Small intestine (tissue), 7 donors: Measurements from ENCODE around the gene LRRC7. TPM values are rescaled to one million over a fixed set of nuclear protein-coding genes. Genes with fewer than 3 reads are reported as not detected.
A peak's percentile ranks its signal among the peaks of the same experiment; 100 is the strongest.

ENCODE experiments used
- DNase-seq, 2 donors: peaks; one replicate each; pipeline versions ENCODE4 v3.0.0 to v3.0.0-alpha.2; 2013
- FAIRE-seq: peaks from 2 replicates; lab custom pipeline; 2012; peaks lifted over from hg19 to GRCh38; lab: Jason Lieb, UNC
- H3K27ac ChIP-seq, 3 donors: one replicate each; pipeline ENCODE4 v1.5.1; 2013; ENCODE audit warnings: low read length in 2 of 3, mild to moderate bottlenecking in 2 of 3, control low read depth in 1 of 3, inconsistent platforms in 1 of 3, low read depth in 1 of 3, moderate library complexity in 1 of 3
- H3K27me3 ChIP-seq, 3 donors: one replicate each; pipeline ENCODE4 v1.6.1; 2013; ENCODE audit warnings: low read length in 3 of 3, inconsistent platforms in 1 of 3; ENCODE audit not compliant: control insufficient read depth in 3 of 3, insufficient read depth in 3 of 3
- H3K36me3 ChIP-seq, 3 donors: one replicate each; pipeline ENCODE4 v1.6.1; 2013; ENCODE audit warnings: low read length in 3 of 3, inconsistent platforms in 1 of 3, low read depth in 1 of 3, mild to moderate bottlenecking in 1 of 3, moderate library complexity in 1 of 3; ENCODE audit not compliant: control insufficient read depth in 3 of 3, insufficient read depth in 2 of 3
- H3K4me1 ChIP-seq, 3 donors: one replicate each; pipeline ENCODE4 v1.6.1; 2013; ENCODE audit warnings: low read length in 2 of 3, inconsistent platforms in 1 of 3, low read depth in 1 of 3, mild to moderate bottlenecking in 1 of 3, moderate library complexity in 1 of 3; ENCODE audit not compliant: control insufficient read depth in 3 of 3, insufficient read depth in 2 of 3
- H3K4me3 ChIP-seq, 3 donors: one replicate each; pipeline ENCODE4 v1.5.1; 2013; ENCODE audit warnings: low read length in 3 of 3, control low read depth in 1 of 3, inconsistent platforms in 1 of 3, low read depth in 1 of 3, mild to moderate bottlenecking in 1 of 3, moderate library complexity in 1 of 3
- H3K9me3 ChIP-seq, 2 donors: one replicate each; pipeline ENCODE4 v1.6.1; 2013; ENCODE audit warnings: low read depth in 1 of 2, low read length in 1 of 2; ENCODE audit not compliant: control insufficient read depth in 2 of 2, insufficient read depth in 1 of 2
- WGBS, 3 donors: extraction: QIAGEN DNeasy Blood & Tissue Kit; methylation state at CpG; one replicate each; pipeline ENCODE4 v1.1.7; 2013; 5-methylcytosine and 5-hydroxymethylcytosine counted together
- polyA plus RNA-seq, 4 donors: library from polyadenylated mRNA; stranded (reverse) in 3 of 4; unstranded in 1 of 4; fragments of 200-250 nt in 3 of 4; fragments of 120-200 nt in 1 of 4; gene quantifications; one replicate each; pipeline versions ENCODE4 v1.2.1 to v1.2.3, GENCODE V29; 2013
- donor health status: healthy with polysubstance abuse.
- donor health status: control.
- donor health status: control.
- donor health status: Bipolar disorder and iron deficiency.
- donor health status: healthy.

The LRRC7 gene
- polyA plus RNA-seq, 4 donors, result 0.33 to 2.2 TPM; not detected in 2

GRCh38 chr1:69569576-69570328 is 2.0 kb downstream of the LRRC7 start:
- Histone ChIP-seq H3K9me3 (no peaks in the 10 kb centered on the region), H3K4me3 (peak overlapping the region in 1 of 3 donors; percentile 40), H3K27ac (no peak overlapping the region), H3K36me3 (no peaks in the 10 kb centered on the region), H3K27me3 (peaks cover 2 to 47% (median 13%) of the 10 kb centered on the region in 3 donors), H3K4me1 (peaks cover 0 to 7% (median 3%) of the 10 kb centered on the region in 3 donors)
- FAIRE-seq (no peak), DNase-seq (peak in 1 of 2 donors; percentile 3)
- WGBS, 3 donors, result 5 to 11% (median 6%) methylated on average over 26 of the region's 26 CpGs

DNA sequence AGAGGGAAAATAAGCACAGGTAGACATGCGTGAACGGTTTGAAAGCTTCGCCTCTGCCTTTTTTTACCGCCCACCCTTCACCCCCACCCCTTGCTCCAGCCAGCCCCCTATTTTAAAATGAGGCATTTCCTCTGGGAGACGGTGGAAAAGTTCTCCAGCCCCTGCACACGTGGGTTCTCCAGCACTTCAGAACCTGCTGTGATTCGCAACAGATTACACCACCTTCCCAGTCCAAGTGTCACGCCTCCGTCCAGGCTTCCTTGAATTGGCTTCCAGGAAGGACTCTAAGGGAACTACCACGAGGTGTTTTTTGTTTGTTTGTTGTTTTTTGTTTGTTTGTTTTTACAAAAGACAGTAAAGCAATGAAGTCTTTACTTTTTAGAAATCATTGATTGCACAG is 2.6 kb downstream of the LRRC7 start:
- no peaks in the 10 kb centered on the region for H3K36me3 ChIP-seq
- DNase-seq (no peak), FAIRE-seq (no peak)
- peaks cover 2 to 47% (median 13%) of the 10 kb centered on the region in 3 donors for H3K27me3 ChIP-seq
- peak overlapping the region in 1 of 3 donors; percentile 40 for H3K4me3 ChIP-seq
- H3K9me3 ChIP-seq, result no peaks in the 10 kb centered on the region
- 14 to 37% (median 29%) methylated on average over 10 of the region's 10 CpGs for WGBS, 3 donors
- no peak overlapping the region for H3K27ac ChIP-seq
- H3K4me1 ChIP-seq, result peaks cover 0 to 7% (median 3%) of the 10 kb centered on the region in 3 donors

- WGBS, 3 donors, result 49 to 76% (median 51%) methylated on average over 2 of the region's 2 CpGs
- DNase-seq (no peak), FAIRE-seq (no peak)
- H3K9me3 ChIP-seq, result no peaks in the 10 kb centered on the region
- H3K27ac ChIP-seq, result no peak overlapping the region
- peaks cover 0 to 25% (median 10%) of the 10 kb centered on the region in 3 donors for H3K27me3 ChIP-seq
- H3K36me3 ChIP-seq, result no peaks in the 10 kb centered on the region
- peaks cover 0 to 3% (median 0%) of the 10 kb centered on the region in 3 donors for H3K4me1 ChIP-seq
- no peak overlapping the region for H3K4me3 ChIP-seq
Observed at GRCh38 chr1:69572921-69573320, 5.2 kb downstream of the LRRC7 start.

- FAIRE-seq (no peak), DNase-seq (no peak)
- no peaks in the 10 kb centered on the region for H3K36me3 ChIP-seq
- no peaks in the 10 kb centered on the region for H3K4me1 ChIP-seq
- peaks cover 0 to 16% (median 6%) of the 10 kb centered on the region in 3 donors for H3K27me3 ChIP-seq
- 40 to 42% (median 42%) methylated on average over 2 of the region's 2 CpGs for WGBS, 3 donors
- no peak overlapping the region for H3K4me3 ChIP-seq
- no peaks in the 10 kb centered on the region for H3K9me3 ChIP-seq
- H3K27ac ChIP-seq, result no peak overlapping the region
Observed at GRCh38 chr1:69573911-69574310, 6.2 kb downstream of the LRRC7 start.

DNA sequence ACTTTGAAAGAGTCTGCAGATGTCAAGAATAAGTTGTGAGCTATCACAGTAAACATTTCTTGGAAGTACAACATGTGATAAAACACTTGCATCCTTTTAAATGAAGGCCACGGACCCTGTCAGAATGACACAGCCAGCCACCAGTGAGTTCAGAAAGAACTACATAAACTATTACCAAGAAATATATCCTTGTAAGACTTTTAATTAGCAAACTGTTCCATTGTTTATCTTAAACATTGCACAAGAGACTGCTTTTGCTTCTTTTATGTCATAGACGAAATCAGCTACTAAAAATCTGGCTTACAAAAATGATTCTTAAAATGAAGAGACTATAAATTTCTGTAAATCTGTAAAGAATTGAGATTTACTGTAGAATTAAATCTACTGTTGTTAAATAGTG is 17.9 kb downstream of the LRRC7 start:
- Histone ChIP-seq H3K36me3 (no peaks in the 10 kb centered on the region), H3K4me1 (no peaks in the 10 kb centered on the region), H3K9me3 (no peaks in the 10 kb centered on the region), H3K27ac (no peak overlapping the region), H3K27me3 (no peaks in the 10 kb centered on the region), H3K4me3 (no peak overlapping the region)
- 48 to 66% (median 52%) methylated on average over 2 of the region's 2 CpGs for WGBS, 3 donors
- FAIRE-seq (no peak), DNase-seq (no peak)

- H3K27ac ChIP-seq, result no peak overlapping the region
- FAIRE-seq (no peak), DNase-seq (no peak)
- H3K4me3 ChIP-seq, result no peak overlapping the region
- no peaks in the 10 kb centered on the region for H3K4me1 ChIP-seq
- 40 to 67% (median 47%) methylated on average over 5 of the region's 5 CpGs for WGBS, 3 donors
- no peaks in the 10 kb centered on the region for H3K36me3 ChIP-seq
- no peaks in the 10 kb centered on the region for H3K27me3 ChIP-seq
- no peaks in the 10 kb centered on the region for H3K9me3 ChIP-seq
Observed at GRCh38 chr1:69587391-69587790, 19.7 kb downstream of the LRRC7 start.

- no peaks in the 10 kb centered on the region for H3K27me3 ChIP-seq
- H3K9me3 ChIP-seq, result no peaks in the 10 kb centered on the region
- WGBS, 3 donors, result 78 to 94% (median 82%) methylated on average over 1 of the region's 1 CpG
- no peak overlapping the region for H3K27ac ChIP-seq
- FAIRE-seq, result no peak
- no peaks in the 10 kb centered on the region for H3K36me3 ChIP-seq
- H3K4me3 ChIP-seq, result no peak overlapping the region
- DNase-seq, result no peak
- no peaks in the 10 kb centered on the region for H3K4me1 ChIP-seq
Observed at GRCh38 chr1:69589799-69590198, 22.1 kb downstream of the LRRC7 start.

DNA sequence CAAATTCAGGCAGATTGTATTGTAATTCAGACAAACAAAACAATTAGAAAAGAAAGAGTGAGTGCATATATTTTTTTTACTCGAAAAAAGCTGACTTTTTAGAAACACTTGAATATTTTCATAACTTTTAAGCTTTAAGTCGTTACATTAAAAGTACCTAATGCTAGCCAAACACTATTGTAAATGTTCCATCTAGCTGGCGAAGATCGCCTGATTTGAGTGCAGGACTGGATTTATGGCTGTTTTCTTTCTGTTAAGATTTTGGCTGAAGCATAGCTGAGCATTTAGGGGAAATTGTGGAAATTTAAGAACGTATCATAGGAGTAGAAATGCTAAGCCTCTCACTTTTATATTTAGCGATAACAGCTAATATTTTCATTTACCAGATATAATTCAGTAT is 24.6 kb downstream of the LRRC7 start:
- 66 to 77% (median 74%) methylated on average over 6 of the region's 6 CpGs for WGBS, 3 donors

More for the DNA sequence above, 24.6 kb downstream of the LRRC7 start:
- H3K9me3 ChIP-seq, result no peaks in the 10 kb centered on the region
- no peak overlapping the region for H3K27ac ChIP-seq
- FAIRE-seq (no peak), DNase-seq (no peak)
- no peak overlapping the region for H3K4me3 ChIP-seq
- H3K4me1 ChIP-seq, result no peaks in the 10 kb centered on the region
- H3K36me3 ChIP-seq, result no peaks in the 10 kb centered on the region
- H3K27me3 ChIP-seq, result no peaks in the 10 kb centered on the region
